Spinal cord (tissue), 10 donors: ENCODE results near the gene RAB31. TPM values are rescaled to one million over a fixed set of nuclear protein-coding genes. Genes with fewer than 3 reads are reported as not detected.

Experiments used
- DNase-seq, 6 donors: peaks; one replicate each; pipeline versions ENCODE4 v3.0.0 to v3.0.0-alpha.2; 2013 to 2015; ENCODE audit warnings: low spot score in 6 of 6, low read depth in 4 of 6
- H3K27ac ChIP-seq: one replicate; pipeline ENCODE4 v1.5.1; 2013; ENCODE audit warnings: low read depth, low read length, control low read depth
- H3K27me3 ChIP-seq: one replicate; pipeline ENCODE4 v1.6.1; 2013; ENCODE audit warnings: low read length; ENCODE audit not compliant: control insufficient read depth, insufficient read depth
- H3K36me3 ChIP-seq: one replicate; pipeline ENCODE4 v1.6.1; 2013; ENCODE audit warnings: low read length; ENCODE audit not compliant: control insufficient read depth, insufficient read depth
- H3K4me1 ChIP-seq: one replicate; pipeline ENCODE4 v1.6.1; 2013; ENCODE audit warnings: low read length; ENCODE audit not compliant: control insufficient read depth, insufficient read depth
- H3K4me3 ChIP-seq: one replicate; pipeline ENCODE4 v1.5.1; 2013; ENCODE audit warnings: low read depth, low read length, control low read depth
- H3K9me3 ChIP-seq: one replicate; pipeline ENCODE4 v1.6.1; 2013; ENCODE audit warnings: low read length; ENCODE audit not compliant: control insufficient read depth, insufficient read depth
- WGBS: methylation state at CpG from one replicate; pipeline ENCODE4 v1.1.5; 2013; ENCODE audit warnings: missing lambda C conversion rate; ENCODE audit not compliant: insufficient coverage; 5-methylcytosine and 5-hydroxymethylcytosine counted together
- polyA plus RNA-seq, 2 donors: library from polyadenylated mRNA; unstranded; fragments of 120-200 nt; gene quantifications; one replicate each; pipeline ENCODE4 v1.2.1, GENCODE V29; 2013; ENCODE audit not compliant: insufficient read length in 2 of 2
- total RNA-seq, 2 donors: library from RNA; depleted of rRNA in 1 of 2; stranded (reverse); fragments of 120-200 nt in 1 of 2; fragments of >200 nt in 1 of 2; gene quantifications; one replicate each; pipeline versions ENCODE4 v1.2.3 to v1.2.4, GENCODE V29; 2013 to 2014
- donor health status: healthy.

Gene RAB31
- total and polyA plus RNA-seq, 4 donors, result 59.0 to 172 (median 95.9) TPM

GRCh38 chr18:9741793-9742523, 33.9 kb downstream of the RAB31 start:
- Histone ChIP-seq H3K4me3 (peak overlapping the region; percentile 9), H3K4me1 (peaks cover 53% of the 10 kb centered on the region), H3K36me3 (no peaks in the 10 kb centered on the region), H3K27ac (peak overlapping the region; percentile 88), H3K27me3 (no peaks in the 10 kb centered on the region), H3K9me3 (no peaks in the 10 kb centered on the region)
- WGBS, result 16% methylated on average over 12 of the region's 20 CpGs
- DNase-seq, result peak in 4 of 6 donors; percentile 43 to 84 (median 62)

DNA sequence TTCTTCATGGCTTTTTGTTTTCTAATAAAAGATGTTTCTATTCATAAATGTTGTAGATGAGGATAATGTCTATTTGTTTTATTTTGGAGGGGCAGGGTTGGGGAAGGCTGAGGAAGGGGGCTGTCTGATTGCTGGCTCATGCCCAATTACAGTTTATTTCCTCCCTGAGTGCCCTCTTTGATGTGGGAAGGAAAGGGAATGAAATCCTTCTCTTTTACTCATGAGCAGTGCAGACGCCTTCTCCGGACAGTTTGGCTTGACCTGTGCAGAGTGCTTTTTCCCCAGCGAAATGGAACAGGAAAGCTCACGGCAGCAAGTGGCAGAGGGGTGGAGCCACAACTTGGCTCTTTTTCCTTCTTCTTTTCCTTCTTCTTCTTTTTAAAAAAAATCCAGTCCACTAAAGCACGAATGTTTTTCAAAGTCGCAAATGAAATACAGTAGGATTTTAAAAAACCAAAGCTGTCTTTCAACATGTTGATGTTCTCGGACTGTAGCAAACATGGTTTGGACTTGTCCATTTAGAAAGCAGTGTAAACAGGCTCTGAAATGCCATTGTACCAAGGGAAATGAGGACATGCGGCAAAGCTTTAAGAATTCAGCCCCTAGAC, 34.5 kb downstream of the RAB31 start:
- Histone ChIP-seq H3K27ac (peak overlapping the region; percentile 88), H3K9me3 (no peaks in the 10 kb centered on the region), H3K36me3 (no peaks in the 10 kb centered on the region), H3K4me3 (peak overlapping the region; percentile 9), H3K27me3 (no peaks in the 10 kb centered on the region), H3K4me1 (peaks cover 50% of the 10 kb centered on the region)
- 19% methylated on average over 6 of the region's 8 CpGs for WGBS
- peak in 4 of 6 donors; percentile 28 to 77 (median 54) for DNase-seq

DNA sequence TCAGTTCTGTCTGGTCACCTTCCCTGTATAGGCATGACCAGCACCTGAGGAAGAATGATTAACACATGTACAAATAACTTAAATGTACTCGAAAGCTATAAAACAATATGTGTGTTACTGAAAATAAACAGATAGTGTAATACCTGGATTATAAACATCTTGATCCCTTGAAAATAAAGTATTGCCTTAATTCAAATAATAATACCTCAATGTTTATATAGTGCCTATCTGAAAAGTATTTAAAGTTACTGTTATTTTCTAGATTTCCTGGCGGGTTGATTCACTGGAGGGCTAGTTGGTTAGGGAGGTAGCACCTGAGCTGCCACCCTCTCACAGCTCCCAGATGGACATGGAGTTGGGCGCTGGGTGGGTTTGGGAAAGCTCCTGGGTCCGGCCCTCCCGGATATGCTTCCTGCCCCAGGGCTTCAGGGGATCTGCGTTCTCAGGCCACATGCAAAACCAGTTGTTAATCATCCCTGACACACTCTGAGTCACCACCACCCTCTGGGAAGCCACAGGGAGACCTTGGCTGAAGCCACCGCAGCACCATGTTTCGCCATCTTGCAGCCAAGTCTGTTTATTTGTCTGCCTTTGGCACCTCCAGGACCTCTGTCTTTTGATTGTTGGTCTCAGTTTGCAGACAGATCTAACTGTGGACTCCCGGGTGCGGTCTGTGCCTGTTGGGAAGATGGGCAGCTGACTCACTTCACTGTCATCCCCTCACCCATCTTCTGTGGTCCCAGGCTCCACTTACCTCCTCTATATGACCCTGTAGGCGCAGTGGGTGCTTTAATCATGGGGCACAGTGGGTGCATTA, 35.3 kb downstream of the RAB31 start:
- Histone ChIP-seq H3K27ac (peak overlapping the region; percentile 88), H3K4me3 (peak overlapping the region; percentile 9), H3K4me1 (peaks cover 42% of the 10 kb centered on the region), H3K27me3 (no peaks in the 10 kb centered on the region), H3K9me3 (no peaks in the 10 kb centered on the region), H3K36me3 (no peaks in the 10 kb centered on the region)
- WGBS, result 49% methylated on average over 5 of the region's 11 CpGs
- DNase-seq, result no peak

DNA sequence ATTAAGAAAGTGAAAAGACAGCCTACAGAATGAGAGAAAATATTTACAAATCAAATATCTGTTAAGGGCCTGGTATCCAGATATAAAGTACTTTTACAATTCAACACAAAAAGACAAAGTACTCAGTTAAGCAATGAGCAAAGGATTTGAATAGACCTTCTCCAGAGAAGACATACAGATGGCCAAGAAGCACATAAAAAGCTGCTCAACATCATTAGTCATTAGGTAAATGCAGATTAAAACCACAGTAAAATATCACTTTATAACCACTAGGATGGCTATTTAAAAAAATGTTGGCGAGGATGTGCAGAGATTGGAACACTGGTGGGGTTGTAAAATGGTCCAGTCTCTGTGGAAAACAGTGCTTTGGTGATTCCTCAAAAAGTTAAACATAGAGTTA, 38.9 kb downstream of the RAB31 start:
- Histone ChIP-seq H3K9me3 (no peaks in the 10 kb centered on the region), H3K36me3 (no peaks in the 10 kb centered on the region), H3K4me3 (no peak overlapping the region), H3K27me3 (no peaks in the 10 kb centered on the region), H3K4me1 (peaks cover 28% of the 10 kb centered on the region), H3K27ac (no peak overlapping the region)
- WGBS, result no CpG with 5 or more reads among the region's 1 CpG
- no peak for DNase-seq

DNA sequence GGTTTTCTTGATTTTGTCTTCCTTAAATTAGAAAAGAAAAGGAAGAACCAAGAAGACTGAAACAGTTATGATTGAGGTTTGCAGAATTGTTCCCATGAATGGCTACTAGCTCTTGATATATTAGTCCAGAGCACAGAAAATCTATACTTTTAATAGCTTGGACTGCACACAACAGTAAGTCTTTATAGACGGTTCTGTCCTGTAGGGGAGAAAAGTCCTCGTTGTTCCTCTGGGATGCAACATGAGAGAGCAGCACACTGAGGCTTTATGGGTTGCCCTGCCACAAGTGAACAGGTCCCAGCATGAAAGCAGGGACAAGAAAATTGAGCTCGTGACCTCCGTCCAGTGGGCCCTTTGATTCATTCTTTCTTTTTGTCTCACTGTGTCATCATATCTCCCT, 41.5 kb downstream of the RAB31 start:
- peak overlapping the region; percentile 16 for H3K27ac ChIP-seq

DNA sequence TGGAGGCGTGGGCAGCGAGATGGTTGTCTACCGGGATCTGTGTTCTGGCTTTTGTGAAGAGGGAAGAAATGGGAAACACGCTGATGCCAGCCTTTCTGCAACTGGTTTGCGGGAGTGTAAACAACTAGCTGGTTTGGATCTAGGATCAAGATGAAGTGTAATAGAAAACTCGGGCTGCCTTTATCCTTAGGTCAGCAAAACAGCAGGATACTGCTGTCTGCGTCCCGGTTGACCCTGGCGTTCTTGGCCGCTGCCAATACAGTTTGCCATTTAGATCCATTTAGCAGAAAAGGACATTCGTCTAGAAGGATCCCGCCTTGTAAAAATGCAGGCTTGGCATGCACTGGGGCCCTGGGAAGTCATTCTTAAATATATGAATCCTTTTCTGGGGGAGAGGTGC, 42.0 kb downstream of the RAB31 start:
- no peaks in the 10 kb centered on the region for H3K36me3 ChIP-seq
- 63% methylated on average over 12 of the region's 12 CpGs for WGBS
- peak overlapping the region; percentile 16 for H3K27ac ChIP-seq
- no peak overlapping the region for H3K4me3 ChIP-seq
- no peaks in the 10 kb centered on the region for H3K9me3 ChIP-seq
- no peaks in the 10 kb centered on the region for H3K27me3 ChIP-seq
- no peak for DNase-seq
- peaks cover 14% of the 10 kb centered on the region for H3K4me1 ChIP-seq

More for the DNA sequence above, 41.5 kb downstream of the RAB31 start:
- DNase-seq, result no peak
- H3K27me3 ChIP-seq, result no peaks in the 10 kb centered on the region
- H3K36me3 ChIP-seq, result no peaks in the 10 kb centered on the region
- no peaks in the 10 kb centered on the region for H3K9me3 ChIP-seq
- peaks cover 14% of the 10 kb centered on the region for H3K4me1 ChIP-seq
- WGBS, result 50% methylated on average over 1 of the region's 4 CpGs
- no peak overlapping the region for H3K4me3 ChIP-seq

DNA sequence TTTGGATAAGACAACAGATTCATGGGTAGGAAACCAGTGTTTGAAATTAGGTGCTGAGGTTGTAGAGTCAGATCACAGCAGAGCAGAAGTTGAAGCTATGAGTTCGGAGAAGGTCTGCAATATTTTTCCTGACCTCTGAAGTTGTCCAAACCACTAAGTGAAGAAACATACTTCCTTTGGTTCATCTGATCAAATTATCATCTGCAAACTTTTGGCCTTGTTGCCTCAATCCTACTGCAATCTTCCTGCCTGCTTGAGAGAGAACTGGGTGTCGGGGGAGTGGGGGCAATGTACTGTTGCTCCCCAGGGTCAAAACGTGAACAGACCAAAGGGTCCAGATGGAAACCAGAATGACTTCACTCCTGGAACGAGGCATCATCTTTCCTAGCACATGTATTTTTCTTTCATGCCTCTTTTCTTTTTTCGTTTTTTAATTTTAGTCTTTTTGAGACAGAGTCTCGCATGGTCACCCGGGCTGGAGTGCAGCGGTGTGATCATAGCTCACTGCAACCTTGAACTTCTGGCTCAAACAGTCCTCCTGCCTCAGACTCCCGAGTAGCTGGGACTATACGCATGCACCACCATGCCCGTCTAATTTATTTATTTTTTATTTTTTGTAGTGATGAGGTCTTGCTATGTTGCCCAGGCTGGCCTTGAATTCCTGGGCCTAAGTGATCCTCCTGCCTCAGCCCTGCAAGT, 42.7 kb downstream of the RAB31 start:
- Histone ChIP-seq H3K4me1 (peaks cover 18% of the 10 kb centered on the region), H3K4me3 (no peak overlapping the region), H3K27ac (no peak overlapping the region), H3K36me3 (no peaks in the 10 kb centered on the region), H3K27me3 (no peaks in the 10 kb centered on the region), H3K9me3 (no peaks in the 10 kb centered on the region)
- no peak for DNase-seq
- 90% methylated on average over 7 of the region's 11 CpGs for WGBS

DNA sequence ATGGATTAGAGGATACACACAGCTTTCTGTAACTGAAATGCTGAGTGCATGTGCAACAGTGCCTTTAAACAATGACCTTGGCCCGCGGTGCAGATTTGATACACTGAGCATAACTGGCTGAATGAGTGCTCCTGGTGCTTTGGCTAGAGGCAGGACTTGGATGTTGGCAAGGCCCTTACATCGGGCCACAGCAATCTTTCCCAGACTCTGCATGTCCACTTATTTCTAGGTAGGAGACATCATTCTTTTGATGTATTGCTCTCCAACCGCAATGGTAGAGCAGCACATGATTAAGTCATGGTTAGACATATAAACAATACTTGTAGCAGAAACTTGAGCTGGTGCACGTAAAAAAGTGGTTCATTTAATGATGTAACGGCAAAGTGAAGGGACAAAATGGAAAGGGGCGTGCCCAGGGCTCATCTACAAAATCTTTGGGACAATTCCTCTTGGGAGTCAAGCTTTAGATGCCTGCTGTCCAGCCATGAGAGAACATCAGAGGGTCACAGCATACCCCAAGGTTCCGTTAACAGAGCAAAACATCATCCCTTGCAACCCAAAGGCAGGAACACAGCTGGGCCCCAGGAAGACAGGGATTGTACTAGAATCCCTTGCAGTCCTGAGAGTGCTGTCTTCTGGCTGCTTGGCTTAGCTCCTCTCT, 43.4 kb downstream of the RAB31 start:
- Histone ChIP-seq H3K27ac (no peak overlapping the region), H3K36me3 (no peaks in the 10 kb centered on the region), H3K4me3 (no peak overlapping the region), H3K27me3 (no peaks in the 10 kb centered on the region), H3K9me3 (no peaks in the 10 kb centered on the region), H3K4me1 (peaks cover 19% of the 10 kb centered on the region)
- DNase-seq, result no peak
- 91% methylated on average over 6 of the region's 8 CpGs for WGBS

GRCh38 chr18:9753846-9754245, 45.7 kb downstream of the RAB31 start:
- no peak overlapping the region for H3K27ac ChIP-seq
- no peaks in the 10 kb centered on the region for H3K9me3 ChIP-seq
- no peak overlapping the region for H3K4me3 ChIP-seq
- no peak for DNase-seq
- 100% methylated on average over 5 of the region's 7 CpGs for WGBS
- H3K27me3 ChIP-seq, result no peaks in the 10 kb centered on the region
- H3K36me3 ChIP-seq, result no peaks in the 10 kb centered on the region
- peaks cover 24% of the 10 kb centered on the region for H3K4me1 ChIP-seq
